NCI-H2029 (cell line): ENCODE results near the gene C3orf18.
A peak's percentile ranks its signal among the peaks of the same experiment; 100 is the strongest.

Source experiments
- DNase-seq: peaks from one replicate; lab custom pipeline; 2025; lab: John Stamatoyannopoulos, UW

Gene C3orf18

DNA sequence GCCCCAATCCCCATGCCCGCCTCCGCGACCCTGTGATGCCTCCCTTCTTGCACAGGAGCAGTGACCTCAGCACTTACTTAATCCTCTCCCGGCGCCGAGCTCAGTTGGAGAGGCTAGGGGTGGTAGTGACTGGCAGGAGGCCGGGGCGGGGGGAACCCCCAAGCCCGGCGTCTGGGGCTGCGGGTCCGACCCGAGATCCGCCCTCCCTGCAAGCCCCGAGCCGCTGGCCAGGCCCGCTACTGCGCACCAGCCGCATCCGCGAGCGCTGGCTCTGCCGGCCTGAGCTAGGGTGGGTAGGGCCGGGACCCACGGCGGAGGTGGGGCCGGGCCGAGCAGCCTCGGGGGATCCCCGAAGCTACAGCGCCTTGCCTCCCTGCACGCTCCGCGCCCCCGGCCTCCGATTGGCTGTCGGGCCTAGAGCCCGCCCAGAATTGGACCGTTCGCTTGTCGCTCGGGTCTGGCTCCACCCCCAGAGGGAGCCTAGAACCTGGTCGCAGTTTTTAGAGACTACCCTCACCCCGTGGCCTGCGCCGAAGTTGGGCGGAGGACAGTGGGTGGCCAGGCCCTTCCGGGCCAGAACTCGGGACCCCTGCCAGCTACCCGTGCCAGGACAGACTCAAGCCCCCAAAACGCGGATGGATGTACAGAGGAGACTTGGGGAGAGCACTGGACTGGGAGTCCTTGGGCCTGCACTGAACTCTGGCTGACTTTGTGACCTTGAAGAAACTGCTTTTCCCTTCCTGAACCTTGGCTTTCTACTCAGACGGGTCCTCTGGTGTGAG is at the start of gene C3orf18:
TSS of gene C3orf18 (minus strand) at position 362 of the 782 bp plus-strand sequence. CDS start 2,048 bp downstream, outside the sequence.
- peak; percentile 60 for DNase-seq

DNA sequence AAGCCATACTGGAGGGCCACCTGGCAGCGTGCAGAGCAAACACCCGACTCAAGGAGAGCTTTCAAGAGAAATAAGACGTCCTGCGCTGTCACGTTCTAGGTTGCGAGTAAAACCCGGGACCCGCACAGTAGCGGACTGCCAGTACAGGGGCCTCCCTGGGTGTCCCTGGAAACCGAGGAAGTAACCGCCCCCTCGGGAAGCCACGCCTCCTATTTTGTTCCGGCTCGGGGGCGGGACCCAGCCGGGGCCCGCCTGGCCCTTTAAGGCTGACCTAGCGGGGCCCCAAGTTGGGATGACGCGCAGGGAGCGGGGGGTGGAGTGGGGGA is 49.2 kb upstream of the C3orf18 start:
- DNase-seq: peak; percentile 53

- DNase-seq: peak; percentile 69
These were observed 48.6 kb upstream of the C3orf18 start for GRCh38 chr3:50616003-50616769.

DNA sequence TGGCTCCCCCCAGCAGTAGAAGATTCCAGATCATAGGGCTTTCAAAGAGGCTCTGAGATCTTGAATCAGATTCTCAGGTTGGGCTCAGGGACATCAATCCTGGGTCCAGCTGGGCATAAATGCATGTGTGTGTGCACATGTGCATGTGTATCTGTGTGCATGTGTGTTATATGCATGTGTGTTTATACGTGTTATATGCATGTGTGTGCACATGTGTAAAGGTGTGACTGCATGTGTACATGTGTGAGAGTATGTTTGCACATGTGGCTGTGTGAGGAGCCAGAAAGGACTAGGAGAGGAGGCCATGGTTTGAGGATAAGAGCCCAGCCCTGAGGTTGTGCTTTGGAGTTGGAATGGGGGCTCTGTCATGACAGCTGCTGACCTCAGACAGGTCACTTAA is 47.6 kb upstream of the C3orf18 start:
- no peak for DNase-seq

DNA sequence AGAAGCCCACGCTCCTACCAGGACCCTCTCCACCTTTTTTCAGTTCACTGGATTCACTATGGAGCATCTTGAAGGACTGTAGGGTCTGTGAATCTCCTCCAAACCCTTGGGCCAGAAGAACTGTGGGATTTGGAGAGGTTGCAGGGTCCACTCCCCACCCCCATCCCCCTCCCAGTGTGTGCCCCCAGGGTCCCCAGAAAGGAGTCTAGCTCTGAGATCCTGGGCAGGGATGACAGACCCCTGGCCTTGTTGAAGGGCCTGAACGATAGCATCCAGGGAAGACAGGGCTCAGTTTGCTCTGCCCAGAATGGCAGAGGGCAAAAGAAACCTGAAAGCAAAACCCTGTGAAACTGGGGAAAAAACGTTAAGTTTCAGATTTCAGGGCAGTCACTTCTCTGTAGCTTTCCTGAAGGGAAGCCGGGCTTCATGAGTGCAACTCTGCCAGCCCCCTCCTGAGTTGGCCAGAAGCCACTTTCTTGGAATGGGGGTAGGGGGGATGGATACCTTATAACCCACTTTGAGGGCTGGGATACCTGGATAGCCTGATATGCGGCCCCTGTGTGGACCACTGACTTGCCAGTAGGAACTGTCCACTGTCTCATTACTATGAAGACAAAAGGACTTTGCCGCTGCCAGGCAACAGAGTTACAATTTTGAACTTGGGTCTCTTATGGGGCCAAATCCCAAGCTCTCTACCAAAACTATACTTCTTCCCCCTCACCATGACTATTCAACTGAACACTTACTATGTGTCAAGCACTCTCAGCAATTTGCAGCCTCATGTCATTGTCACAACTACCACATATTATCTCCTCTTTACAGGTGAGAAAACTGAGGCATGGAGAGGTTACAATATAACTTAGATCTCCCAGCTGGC is 45.7 kb upstream of the C3orf18 start:
- no peak for DNase-seq

DNA sequence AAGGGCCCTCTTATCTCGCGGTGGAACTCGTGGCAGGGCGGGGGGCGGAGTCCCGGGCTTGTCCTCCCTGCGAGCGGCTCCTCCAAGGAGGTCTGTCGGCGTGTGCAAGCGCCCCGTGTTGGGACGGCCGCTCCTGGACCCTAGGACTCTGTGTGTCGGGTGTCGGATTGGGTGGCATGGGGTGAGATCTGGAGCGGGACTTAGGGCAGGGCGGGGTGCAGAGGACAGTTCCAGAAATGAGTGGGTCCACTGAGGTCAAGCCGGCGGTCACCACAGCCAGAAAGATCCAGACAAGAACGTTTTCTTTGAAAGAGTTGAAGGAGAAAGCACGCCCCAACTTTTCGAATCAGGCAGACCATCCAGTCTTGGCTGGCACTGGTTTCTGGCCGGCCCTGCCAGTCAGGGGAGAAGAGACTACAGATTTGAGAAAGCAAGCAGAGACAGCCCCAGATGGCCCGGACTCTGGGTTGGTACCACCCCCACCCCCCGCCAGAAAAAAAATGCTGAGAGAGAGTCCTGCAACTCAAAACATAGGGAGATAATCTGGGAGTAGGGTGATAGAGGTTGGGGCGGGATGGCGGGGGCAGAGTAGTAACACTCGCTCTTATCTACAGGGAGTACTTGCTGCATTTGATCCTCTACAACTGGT is 44.8 kb upstream of the C3orf18 start:
- DNase-seq: no peak

GRCh38 chr3:50611464-50612233 is 44.1 kb upstream of the C3orf18 start, which contains the start of gene CISH:
Gene CISH (minus strand): TSS chr3:50611774. CDS start chr3:50611650, 124 bp downstream.
- DNase-seq: peak; percentile 74

- no peak for DNase-seq
These were observed 43.5 kb upstream of the C3orf18 start for GRCh38 chr3:50610992-50611463.

- no peak for DNase-seq
These were observed 42.8 kb upstream of the C3orf18 start for GRCh38 chr3:50610181-50610971.

- no peak for DNase-seq
These were observed 42.2 kb upstream of the C3orf18 start for GRCh38 chr3:50609763-50610085.

GRCh38 chr3:50609071-50609762 is 41.7 kb upstream of the C3orf18 start:
- no peak for DNase-seq

- DNase-seq: no peak
These were observed 40.7 kb upstream of the C3orf18 start for GRCh38 chr3:50608278-50608677.

DNA sequence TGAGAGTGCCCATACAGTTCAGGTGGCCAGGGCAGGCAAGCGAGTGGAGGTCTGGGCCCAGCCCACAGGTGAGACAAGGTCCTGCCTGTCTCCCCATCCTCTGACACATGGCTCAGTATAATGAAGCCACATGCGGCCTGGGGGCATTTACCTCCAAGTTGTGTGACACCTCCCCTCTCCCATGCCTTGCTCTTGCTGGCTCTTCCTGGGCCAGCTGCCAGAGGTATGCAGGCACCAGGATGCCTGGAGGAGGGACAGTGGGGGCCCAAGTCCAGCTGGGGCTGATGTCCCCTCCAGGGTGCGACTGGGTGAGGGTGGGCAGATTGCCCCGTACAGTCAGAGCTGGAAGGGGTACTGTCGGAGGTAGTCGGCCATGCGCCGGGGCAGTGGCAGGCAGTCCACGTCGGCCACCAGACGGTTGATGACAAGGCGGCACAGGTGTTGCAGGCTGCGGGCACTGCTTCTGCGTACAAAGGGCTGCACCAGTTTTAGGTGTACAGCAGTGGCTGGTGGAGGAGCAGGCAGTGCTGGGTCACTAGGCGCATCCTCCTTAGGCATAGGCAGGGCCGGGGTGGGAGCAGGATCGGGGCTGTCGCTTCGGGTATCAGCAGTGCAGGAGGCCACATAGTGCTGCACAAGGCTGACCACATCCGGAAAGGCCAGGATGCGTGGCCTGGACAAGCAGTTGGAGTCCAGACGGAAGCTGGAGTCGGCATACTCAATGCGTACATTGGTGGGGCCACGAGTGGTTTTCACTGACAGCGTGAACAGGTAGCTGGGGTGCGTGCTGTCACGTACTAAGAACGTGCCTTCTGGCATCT is 39.9 kb upstream of the C3orf18 start:
- no peak for DNase-seq

DNA sequence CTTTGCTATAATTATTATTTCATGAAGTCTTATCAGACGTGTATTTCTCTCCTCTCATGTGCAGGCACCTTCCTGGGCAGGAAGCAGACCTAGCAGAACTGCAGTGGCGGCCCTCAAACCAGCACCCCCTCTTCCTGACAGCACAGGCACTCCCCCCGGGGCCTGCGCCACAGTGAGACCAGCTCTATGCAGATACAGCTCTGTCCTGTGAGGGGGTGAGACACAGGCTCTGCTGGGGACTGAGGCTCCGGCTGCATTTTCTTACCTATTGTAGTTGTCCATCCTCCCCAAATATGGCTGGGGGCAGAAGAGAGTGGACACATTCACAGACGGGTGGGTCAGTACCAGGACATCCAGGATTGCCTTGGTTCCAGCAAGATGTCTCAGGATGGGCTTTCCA is 39.0 kb upstream of the C3orf18 start:
- DNase-seq: no peak

DNA sequence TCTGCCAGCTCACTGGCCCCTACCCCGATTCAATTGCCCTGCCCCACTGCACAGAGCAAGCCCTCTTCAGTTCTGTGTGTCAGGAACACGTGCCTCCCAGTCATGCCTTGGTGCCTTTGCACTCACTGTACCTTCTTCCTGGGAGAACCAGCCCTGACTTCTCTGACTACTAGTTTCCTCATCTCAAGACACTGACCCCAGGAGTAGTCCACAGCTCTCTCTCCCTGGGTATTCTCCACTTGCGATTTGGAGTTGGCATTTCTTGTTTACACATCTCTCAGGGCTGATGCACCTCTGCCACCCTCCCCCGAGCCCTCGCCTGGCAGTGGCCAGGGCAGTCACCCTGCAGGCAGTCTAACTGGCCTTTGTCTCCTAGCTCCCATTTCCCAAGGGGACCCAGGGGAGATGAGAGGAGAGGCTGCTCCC is 38.4 kb upstream of the C3orf18 start:
- no peak for DNase-seq

- DNase-seq: no peak
These were observed 37.4 kb upstream of the C3orf18 start for GRCh38 chr3:50604628-50605588.

- DNase-seq: no peak
These were observed 36.6 kb upstream of the C3orf18 start for GRCh38 chr3:50604110-50604621.
